ENCODE measurements around the gene EBP. TPM values are rescaled to one million over a fixed set of nuclear protein-coding genes. Genes with fewer than 3 reads are reported as not detected.

Gene EBP
- total RNA-seq: 100 to 1,000 TPM in 2 of 3 donors, 10 to 100 TPM in 1; 60.5 to 161 (median 158) TPM
- long read RNA-seq, donor 1, transcript EBP-205 (5 exons, 1,775 nt): major isoform, 25 of 30 reads
- long read RNA-seq, donor 1, partial matches to known transcripts: 1 of 30 reads
- long read RNA-seq, donor 1, other reads (novel, unspliced or antisense): 1 of 30 reads
- long read RNA-seq, donor 2, transcript EBP-205 (5 exons, 1,775 nt): major isoform, 70 of 126 reads
- long read RNA-seq, donor 2, partial matches to known transcripts: 44 of 126 reads
- long read RNA-seq, donor 2, other reads (novel, unspliced or antisense): 6 of 126 reads

GRCh38 chrX:48521353-48522243 lies at the start of gene EBP:
EBP (plus strand) TSS chrX:48521808; CDS start chrX:48523772, 1,964 bp downstream.
- peak within 1 kb of the TSS; percentile 28 for H3K4me3 ChIP-seq
- no peaks in the 10 kb centered on the region for H3K36me3 ChIP-seq (ENCODE audit: low read depth)
- DNase-seq: peak; percentile 95
- intact Hi-C loops (cut with DNase I, micrococcal nuclease): no loop called here
- H3K4me1 ChIP-seq (ENCODE audit: low read depth): no peaks in the 10 kb centered on the region
- no peak for TF ChIP-seq CTCF (IDR thresholded peaks at IDR 0.05)
- no peaks in the 10 kb centered on the region for H3K9me3 ChIP-seq
- peak; percentile 98 for ATAC-seq

GRCh38 chrX:48472225-48472624 lies 49.4 kb upstream of the EBP start:
- DNase-seq (no peak), ATAC-seq (no peak)
- no peak for TF ChIP-seq CTCF (IDR thresholded peaks at IDR 0.05)
- no peak overlapping the region for H3K4me3 ChIP-seq
- intact Hi-C loops (cut with DNase I, micrococcal nuclease): no loop called here
- no peaks in the 10 kb centered on the region for H3K36me3 ChIP-seq (ENCODE audit: low read depth)
- H3K9me3 ChIP-seq: no peaks in the 10 kb centered on the region
- H3K4me1 ChIP-seq (ENCODE audit: low read depth): no peaks in the 10 kb centered on the region

- Histone ChIP-seq H3K4me1 (ENCODE audit: low read depth) (no peaks in the 10 kb centered on the region), H3K4me3 (no peak overlapping the region), H3K36me3 (ENCODE audit: low read depth) (no peaks in the 10 kb centered on the region), H3K9me3 (no peaks in the 10 kb centered on the region)
- TF ChIP-seq CTCF (IDR thresholded peaks at IDR 0.05): no peak
- ATAC-seq: no peak
- intact Hi-C loops (cut with DNase I, micrococcal nuclease): no loop called here
- DNase-seq: no peak
Measured at GRCh38 chrX:48472851-48473703, 48.5 kb upstream of the EBP start.

GRCh38 chrX:48473704-48473990 lies 48.0 kb upstream of the EBP start:
- intact Hi-C loops (cut with DNase I, micrococcal nuclease): no loop called here
- H3K4me1 ChIP-seq (ENCODE audit: low read depth): no peaks in the 10 kb centered on the region
- H3K4me3 ChIP-seq: no peak overlapping the region
- no peak for ATAC-seq
- no peaks in the 10 kb centered on the region for H3K36me3 ChIP-seq (ENCODE audit: low read depth)
- no peaks in the 10 kb centered on the region for H3K9me3 ChIP-seq
- no peak for TF ChIP-seq CTCF (IDR thresholded peaks at IDR 0.05)
- no peak for DNase-seq

- H3K36me3 ChIP-seq (ENCODE audit: low read depth): no peaks in the 10 kb centered on the region
- intact Hi-C loops (cut with DNase I, micrococcal nuclease): no loop called here
- DNase-seq: no peak
Measured at GRCh38 chrX:48474127-48474526, 47.5 kb upstream of the EBP start.

More at GRCh38 chrX:48474127-48474526, 47.5 kb upstream of the EBP start:
- H3K9me3 ChIP-seq: no peaks in the 10 kb centered on the region
- no peak for ATAC-seq
- no peak for TF ChIP-seq CTCF (IDR thresholded peaks at IDR 0.05)
- no peak overlapping the region for H3K4me3 ChIP-seq
- no peaks in the 10 kb centered on the region for H3K4me1 ChIP-seq (ENCODE audit: low read depth)

All from mucosa of descending colon (tissue), 3 donors.